PFSK-1 (cell line): ENCODE measurements around the gene GJD4.

ENCODE experiments used
- FOXP2 ChIP-seq: optimal IDR thresholded peaks from 2 replicates; pipeline ENCODE3; 2011; ENCODE audit warnings: borderline replicate concordance, control low read depth, inconsistent platforms; ENCODE audit not compliant: insufficient read depth; ENCODE audit errors: extremely low read length, extremely low read depth
- POLR2AphosphoS5 ChIP-seq: IDR thresholded peaks from 2 replicates; pipeline ENCODE4 v1.6.1; 2012; ENCODE audit warnings: low read depth, mild to moderate bottlenecking, control low read depth, low read length, moderate library complexity
- REST ChIP-seq, 2 experiments: IDR thresholded peaks; 2 replicates each; pipeline versions ENCODE4 v1.6.1 to v1.8.0; 2011 to 2012; ENCODE audit warnings: low read depth in 2 of 2, low read length in 2 of 2, control low read depth in 1 of 2, inconsistent platforms in 1 of 2, mild to moderate bottlenecking in 1 of 2, moderate library complexity in 1 of 2; ENCODE audit not compliant: insufficient read depth in 1 of 2
- SIN3A ChIP-seq: IDR thresholded peaks from 2 replicates; pipeline ENCODE4 v1.6.1; 2012; ENCODE audit warnings: mild to moderate bottlenecking, low read length, moderate library complexity, borderline replicate concordance; ENCODE audit not compliant: insufficient read depth
- TAF1 ChIP-seq: IDR thresholded peaks from 2 replicates; pipeline ENCODE4 v1.6.1; 2012; ENCODE audit warnings: low read length, control low read depth, borderline replicate concordance; ENCODE audit not compliant: insufficient read depth

Gene GJD4

GRCh38 chr10:35565602-35566081 is 39.5 kb upstream of the GJD4 start:
- TF ChIP-seq REST (IDR thresholded peaks at IDR 0.05; ENCODE audit: insufficient read depth in 1 of 2, low read depth in 2 of 2, low read length in 2 of 2), result no peak

- TF ChIP-seq TAF1 (no peak), REST (IDR thresholded peaks at IDR 0.05; ENCODE audit: insufficient read depth in 1 of 2, low read depth in 2 of 2, low read length in 2 of 2) (no peak), POLR2AphosphoS5 (no peak), SIN3A (no peak), FOXP2 (no peak)
These were observed 37.2 kb upstream of the GJD4 start for GRCh38 chr10:35567951-35568350.

- no peak for TF ChIP-seq REST (IDR thresholded peaks at IDR 0.05; ENCODE audit: insufficient read depth in 1 of 2, low read depth in 2 of 2, low read length in 2 of 2)
- no peak for TF ChIP-seq FOXP2
- no peak for TF ChIP-seq TAF1
- TF ChIP-seq SIN3A, result no peak
- TF ChIP-seq POLR2AphosphoS5, result no peak
These were observed 36.6 kb upstream of the GJD4 start for GRCh38 chr10:35568483-35569015.

- no peak for TF ChIP-seq REST (IDR thresholded peaks at IDR 0.05; ENCODE audit: insufficient read depth in 1 of 2, low read depth in 2 of 2, low read length in 2 of 2)
- TF ChIP-seq FOXP2, result no peak
- no peak for TF ChIP-seq POLR2AphosphoS5
- TF ChIP-seq TAF1, result no peak
- TF ChIP-seq SIN3A, result no peak
These were observed 35.9 kb upstream of the GJD4 start for GRCh38 chr10:35569111-35569707.

- no peak for TF ChIP-seq FOXP2
- no peak for TF ChIP-seq POLR2AphosphoS5
- TF ChIP-seq TAF1, result no peak
- no peak for TF ChIP-seq REST (IDR thresholded peaks at IDR 0.05; ENCODE audit: insufficient read depth in 1 of 2, low read depth in 2 of 2, low read length in 2 of 2)
- TF ChIP-seq SIN3A, result no peak
These were observed 35.3 kb upstream of the GJD4 start for GRCh38 chr10:35569836-35570235.
